ENCODE measurements around the gene PIKFYVE.

The PIKFYVE gene

DNA sequence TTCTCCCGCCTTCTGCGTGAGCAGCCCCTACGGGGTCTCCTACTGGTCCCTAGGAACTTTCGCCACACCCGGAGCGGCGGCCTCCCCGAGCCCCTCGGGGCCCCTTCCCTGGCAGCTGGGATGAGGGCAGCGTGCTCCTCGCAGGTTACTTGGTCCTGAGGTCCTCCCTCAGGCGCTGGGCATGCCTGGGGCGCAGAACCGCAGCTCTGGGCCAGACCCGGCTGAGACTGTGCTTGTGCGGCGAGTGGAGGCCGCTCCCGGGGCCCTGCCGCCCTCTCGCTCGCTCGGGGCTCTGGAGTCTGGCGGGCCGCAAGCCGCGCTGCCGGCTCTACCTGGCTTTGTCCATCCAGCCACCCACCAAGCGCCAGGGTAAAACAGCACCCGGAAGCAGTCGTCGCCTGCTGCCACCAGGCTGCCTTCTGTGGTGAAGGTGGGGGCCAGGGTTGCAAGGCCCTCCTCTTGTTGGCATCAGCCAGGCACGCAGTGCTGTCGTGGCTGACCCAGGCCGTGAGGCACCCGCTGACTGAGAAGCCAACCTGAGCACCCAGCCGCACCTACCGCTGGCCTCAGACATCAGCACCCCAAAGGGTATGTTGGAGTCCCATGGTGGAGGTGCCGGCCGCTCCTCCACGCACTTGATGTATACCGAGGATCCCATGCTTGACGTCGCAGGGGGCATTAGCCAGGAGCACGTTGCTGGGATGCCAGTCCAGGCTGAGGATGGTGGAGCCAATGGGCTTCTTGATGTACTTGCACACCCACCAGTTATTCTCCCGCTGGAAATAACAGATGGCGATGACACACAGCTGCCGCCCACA lies 94.4 kb downstream of the PIKFYVE start:
- H3K36me3 ChIP-seq (ENCODE audit: control insufficient read depth, insufficient read depth, low read length) = no peaks in the 10 kb centered on the region
- no peaks in the 10 kb centered on the region for H3K4me1 ChIP-seq (ENCODE audit: control insufficient read depth, insufficient read depth, low read length)
- no peak for DNase-seq (ENCODE audit: low read depth, low spot score)
- H3K27me3 ChIP-seq (ENCODE audit: control insufficient read depth, insufficient read depth, low read length) = no peaks in the 10 kb centered on the region
- no CpG with 5 or more reads among the region's 48 CpGs for WGBS (ENCODE audit: insufficient coverage, insufficient read length)
- H3K27ac ChIP-seq (ENCODE audit: low read length) = no peak overlapping the region
- H3K4me3 ChIP-seq (ENCODE audit: low read length) = no peak overlapping the region
- H3K9me3 ChIP-seq (ENCODE audit: control insufficient read depth, insufficient read depth, low read length) = no peaks in the 10 kb centered on the region

DNA sequence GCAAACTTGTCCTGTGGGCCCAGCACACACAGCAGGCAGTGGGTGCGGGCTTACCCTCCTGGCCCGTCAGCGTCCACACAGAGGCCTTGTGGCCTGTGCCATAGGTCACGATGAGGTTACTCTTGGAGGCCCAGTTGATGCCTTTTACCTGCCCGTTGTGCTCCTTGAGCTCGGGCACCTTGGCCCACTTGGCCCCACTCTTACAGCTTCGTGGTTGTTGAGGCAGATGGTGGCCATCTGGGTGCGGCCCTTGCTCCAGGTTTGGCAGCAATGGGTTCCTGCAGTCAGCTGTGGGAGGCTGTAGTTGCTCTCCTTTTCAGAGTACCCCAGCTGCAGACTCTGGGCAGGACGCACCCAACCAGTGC lies 95.0 kb downstream of the PIKFYVE start:
- no peak for DNase-seq (ENCODE audit: low read depth, low spot score)
- Histone ChIP-seq H3K9me3 (ENCODE audit: control insufficient read depth, insufficient read depth, low read length) (no peaks in the 10 kb centered on the region), H3K36me3 (ENCODE audit: control insufficient read depth, insufficient read depth, low read length) (no peaks in the 10 kb centered on the region), H3K4me3 (ENCODE audit: low read length) (no peak overlapping the region), H3K27me3 (ENCODE audit: control insufficient read depth, insufficient read depth, low read length) (no peaks in the 10 kb centered on the region), H3K4me1 (ENCODE audit: control insufficient read depth, insufficient read depth, low read length) (no peaks in the 10 kb centered on the region), H3K27ac (ENCODE audit: low read length) (no peak overlapping the region)
- no CpG with 5 or more reads among the region's 9 CpGs for WGBS (ENCODE audit: insufficient coverage, insufficient read length)

- DNase-seq (ENCODE audit: low read depth, low spot score) = no peak
- Histone ChIP-seq H3K36me3 (ENCODE audit: control insufficient read depth, insufficient read depth, low read length) (no peaks in the 10 kb centered on the region), H3K9me3 (ENCODE audit: control insufficient read depth, insufficient read depth, low read length) (no peaks in the 10 kb centered on the region), H3K4me1 (ENCODE audit: control insufficient read depth, insufficient read depth, low read length) (no peaks in the 10 kb centered on the region), H3K4me3 (ENCODE audit: low read length) (no peak overlapping the region), H3K27me3 (ENCODE audit: control insufficient read depth, insufficient read depth, low read length) (no peaks in the 10 kb centered on the region), H3K27ac (ENCODE audit: low read length) (no peak overlapping the region)
- no CpG with 5 or more reads among the region's 2 CpGs for WGBS (ENCODE audit: insufficient coverage, insufficient read length)
Measured at GRCh38 chr2:208363485-208363884, 97.4 kb downstream of the PIKFYVE start.

- no peak for DNase-seq (ENCODE audit: low read depth, low spot score)
- H3K36me3 ChIP-seq (ENCODE audit: control insufficient read depth, insufficient read depth, low read length) = no peaks in the 10 kb centered on the region
- no peaks in the 10 kb centered on the region for H3K27me3 ChIP-seq (ENCODE audit: control insufficient read depth, insufficient read depth, low read length)
- H3K4me1 ChIP-seq (ENCODE audit: control insufficient read depth, insufficient read depth, low read length) = no peaks in the 10 kb centered on the region
- H3K27ac ChIP-seq (ENCODE audit: low read length) = no peak overlapping the region
- H3K9me3 ChIP-seq (ENCODE audit: control insufficient read depth, insufficient read depth, low read length) = no peaks in the 10 kb centered on the region
- no CpG with 5 or more reads among the region's 4 CpGs for WGBS (ENCODE audit: insufficient coverage, insufficient read length)
- H3K4me3 ChIP-seq (ENCODE audit: low read length) = no peak overlapping the region
Measured at GRCh38 chr2:208366215-208367127, 100.4 kb downstream of the PIKFYVE start.

DNA sequence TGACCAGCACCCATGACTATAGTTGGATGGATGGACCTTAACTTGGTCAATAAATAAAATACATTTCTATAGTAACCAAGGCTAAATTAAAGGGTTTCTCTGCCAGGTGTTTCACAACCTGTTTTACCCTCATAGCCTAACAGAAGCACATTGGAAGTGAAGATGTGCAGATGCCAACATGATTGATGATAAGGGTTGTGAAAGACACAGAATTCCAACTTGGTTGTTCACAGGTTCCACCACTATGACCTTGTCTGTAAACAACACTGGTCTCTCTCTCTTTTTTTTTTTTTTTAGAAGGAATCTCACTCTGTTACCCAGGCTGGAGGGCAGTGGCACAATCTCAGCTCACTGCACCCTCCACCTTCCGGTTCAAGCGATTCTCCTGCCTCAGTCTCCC lies 103.0 kb downstream of the PIKFYVE start:
- Histone ChIP-seq H3K4me1 (ENCODE audit: control insufficient read depth, insufficient read depth, low read length) (no peaks in the 10 kb centered on the region), H3K27me3 (ENCODE audit: control insufficient read depth, insufficient read depth, low read length) (no peaks in the 10 kb centered on the region), H3K36me3 (ENCODE audit: control insufficient read depth, insufficient read depth, low read length) (no peaks in the 10 kb centered on the region), H3K9me3 (ENCODE audit: control insufficient read depth, insufficient read depth, low read length) (no peaks in the 10 kb centered on the region), H3K27ac (ENCODE audit: low read length) (no peak overlapping the region), H3K4me3 (ENCODE audit: low read length) (no peak overlapping the region)
- WGBS (ENCODE audit: insufficient coverage, insufficient read length) = no CpG with 5 or more reads among the region's 2 CpGs
- DNase-seq (ENCODE audit: low read depth, low spot score) = no peak

GRCh38 chr2:208370881-208371633 lies 105.0 kb downstream of the PIKFYVE start:
- H3K4me1 ChIP-seq (ENCODE audit: control insufficient read depth, insufficient read depth, low read length) = no peaks in the 10 kb centered on the region; the same call in 1 of the 2 replicates
- H3K9me3 ChIP-seq (ENCODE audit: control insufficient read depth, insufficient read depth, low read length) = no peaks in the 10 kb centered on the region
- DNase-seq (ENCODE audit: low read depth, low spot score) = no peak
- no peaks in the 10 kb centered on the region for H3K27me3 ChIP-seq (ENCODE audit: control insufficient read depth, insufficient read depth, low read length)
- no CpG with 5 or more reads among the region's 8 CpGs for WGBS (ENCODE audit: insufficient coverage, insufficient read length)
- H3K27ac ChIP-seq (ENCODE audit: low read length) = no peak overlapping the region
- no peak overlapping the region for H3K4me3 ChIP-seq (ENCODE audit: low read length)
- H3K36me3 ChIP-seq (ENCODE audit: control insufficient read depth, insufficient read depth, low read length) = no peaks in the 10 kb centered on the region

- Histone ChIP-seq H3K4me3 (ENCODE audit: low read length) (no peak overlapping the region), H3K27ac (ENCODE audit: low read length) (no peak overlapping the region), H3K4me1 (ENCODE audit: control insufficient read depth, insufficient read depth, low read length) (peaks cover under 1% of the 10 kb centered on the region), H3K27me3 (ENCODE audit: control insufficient read depth, insufficient read depth, low read length) (no peaks in the 10 kb centered on the region), H3K36me3 (ENCODE audit: control insufficient read depth, insufficient read depth, low read length) (no peaks in the 10 kb centered on the region), H3K9me3 (ENCODE audit: control insufficient read depth, insufficient read depth, low read length) (no peaks in the 10 kb centered on the region)
- WGBS (ENCODE audit: insufficient coverage, insufficient read length) = no CpG with 5 or more reads among the region's 1 CpG
- DNase-seq (ENCODE audit: low read depth, low spot score) = no peak
Measured at GRCh38 chr2:208371634-208371935, 105.5 kb downstream of the PIKFYVE start.

- Histone ChIP-seq H3K4me1 (ENCODE audit: control insufficient read depth, insufficient read depth, low read length) (peaks cover 1% of the 10 kb centered on the region), H3K4me3 (ENCODE audit: low read length) (no peak overlapping the region), H3K27me3 (ENCODE audit: control insufficient read depth, insufficient read depth, low read length) (no peaks in the 10 kb centered on the region), H3K9me3 (ENCODE audit: control insufficient read depth, insufficient read depth, low read length) (no peaks in the 10 kb centered on the region), H3K27ac (ENCODE audit: low read length) (no peak overlapping the region), H3K36me3 (ENCODE audit: control insufficient read depth, insufficient read depth, low read length) (no peaks in the 10 kb centered on the region)
- no CpG with 5 or more reads among the region's 2 CpGs for WGBS (ENCODE audit: insufficient coverage, insufficient read length)
- DNase-seq (ENCODE audit: low read depth, low spot score) = no peak
Measured at GRCh38 chr2:208373460-208374089, 107.5 kb downstream of the PIKFYVE start.

DNA sequence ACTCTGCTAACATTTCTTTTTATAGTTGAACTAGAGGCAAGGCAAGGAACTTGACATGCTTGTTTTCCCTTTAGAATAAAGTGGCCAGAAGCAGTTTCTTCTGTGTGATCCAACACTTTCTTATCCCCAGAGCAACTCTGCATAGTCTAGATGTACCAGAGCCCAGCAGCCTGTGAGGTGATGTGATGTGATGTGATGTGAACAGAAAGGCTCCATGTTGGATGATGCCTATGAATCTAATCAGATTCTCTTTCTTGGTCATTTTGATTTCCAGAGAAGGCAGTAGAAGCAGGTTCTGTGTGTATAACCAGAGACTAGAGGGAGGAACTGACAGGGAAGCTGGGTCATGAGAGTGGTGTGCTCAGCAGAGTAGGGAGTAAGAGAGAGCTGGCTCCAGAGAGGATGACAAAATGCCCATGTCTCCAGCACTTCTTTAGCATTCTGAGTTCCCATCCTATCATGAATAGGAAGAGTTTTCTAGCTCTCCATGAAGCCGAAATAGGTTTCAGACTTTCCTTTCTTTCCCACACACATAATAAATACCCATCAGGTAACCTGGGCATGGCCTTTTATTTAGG lies 109.5 kb downstream of the PIKFYVE start:
- H3K4me1 ChIP-seq (ENCODE audit: control insufficient read depth, insufficient read depth, low read length) = peaks cover 1% of the 10 kb centered on the region

More for the DNA sequence above, 109.5 kb downstream of the PIKFYVE start:
- no peak for DNase-seq (ENCODE audit: low read depth, low spot score)
- no peaks in the 10 kb centered on the region for H3K9me3 ChIP-seq (ENCODE audit: control insufficient read depth, insufficient read depth, low read length)
- H3K4me3 ChIP-seq (ENCODE audit: low read length) = no peak overlapping the region
- H3K27ac ChIP-seq (ENCODE audit: low read length) = no peak overlapping the region
- H3K36me3 ChIP-seq (ENCODE audit: control insufficient read depth, insufficient read depth, low read length) = no peaks in the 10 kb centered on the region
- no CpG with 5 or more reads among the region's 1 CpG for WGBS (ENCODE audit: insufficient coverage, insufficient read length)
- H3K27me3 ChIP-seq (ENCODE audit: control insufficient read depth, insufficient read depth, low read length) = no peaks in the 10 kb centered on the region
